DND-41 (cell line): ENCODE results near the gene TCP11L1.

Experiments used
- ATAC-seq: fragments of 200-7000 bp; cut with Tn5 transposase; 3 replicates; pipeline ENCODE4 v1.9.1; 2021; ENCODE audit warnings: low read depth; ENCODE audit not compliant: insufficient read depth
- DNase-seq: peaks from one replicate; pipeline ENCODE4 v3.0.0-alpha.2; 2020
- H2AFZ ChIP-seq: 2 replicates; pipeline ENCODE4 v1.6.0; 2012; ENCODE audit warnings: low read depth, low read length
- H3K27ac ChIP-seq: 2 replicates; pipeline ENCODE4 v1.5.1; 2012; ENCODE audit warnings: low read length, inconsistent platforms
- H3K27me3 ChIP-seq: fragments of 200-600 bp; sonication (generic); 2 replicates; pipeline ENCODE4 v1.6.0; 2012; ENCODE audit warnings: low read length, mild to moderate bottlenecking, inconsistent platforms; ENCODE audit not compliant: insufficient read depth, poor library complexity
- H3K36me3 ChIP-seq: 2 replicates; pipeline ENCODE4 v1.5.1; 2012; ENCODE audit warnings: low read length, inconsistent platforms; ENCODE audit not compliant: insufficient read depth
- H3K4me1 ChIP-seq: 2 replicates; pipeline ENCODE4 v1.5.1; 2012; ENCODE audit warnings: mild to moderate bottlenecking, low read length; ENCODE audit not compliant: insufficient read depth
- H3K4me2 ChIP-seq: 2 replicates; pipeline ENCODE4 v1.6.0; 2012; ENCODE audit warnings: mild to moderate bottlenecking, moderate library complexity, low read length, inconsistent platforms; ENCODE audit not compliant: insufficient read depth
- H3K4me3 ChIP-seq, 2 experiments: fragments of 200-600 bp in 1 of 2; shearing (Covaris generic) in 1 of 2; 2 replicates each; pipeline ENCODE4 v1.5.1; 2012 to 2016; ENCODE audit warnings: inconsistent platforms in 2 of 2, low read length in 2 of 2, mild to moderate bottlenecking in 2 of 2, low read depth in 1 of 2, moderate library complexity in 1 of 2
- H3K79me2 ChIP-seq: 2 replicates; pipeline ENCODE4 v1.6.0; 2012; ENCODE audit warnings: low read length, inconsistent platforms; ENCODE audit not compliant: insufficient read depth
- H3K9ac ChIP-seq: 2 replicates; pipeline ENCODE4 v1.6.0; 2012; ENCODE audit warnings: low read depth, mild to moderate bottlenecking, inconsistent platforms, low read length, moderate library complexity
- H3K9me3 ChIP-seq: 2 replicates; pipeline ENCODE4 v1.5.1; 2012; ENCODE audit warnings: low read length, moderate library complexity, mild to moderate bottlenecking, inconsistent platforms; ENCODE audit not compliant: insufficient read depth, severe bottlenecking
- H4K20me1 ChIP-seq: 2 replicates; pipeline ENCODE4 v1.6.0; 2012; ENCODE audit warnings: low read length; ENCODE audit not compliant: insufficient read depth
- CTCF ChIP-seq: IDR thresholded peaks from 2 replicates; pipeline ENCODE4 v1.5.1; 2012; ENCODE audit warnings: borderline replicate concordance, low read length, moderate library complexity, mild to moderate bottlenecking; ENCODE audit not compliant: poor library complexity, severe bottlenecking; ENCODE audit errors: extremely low read depth
- EZH2 ChIP-seq: IDR thresholded peaks from 3 replicates; pipeline ENCODE4 v1.6.1; 2012; ENCODE audit warnings: borderline replicate concordance, low read depth, mild to moderate bottlenecking, moderate library complexity, low read length, inconsistent platforms; ENCODE audit not compliant: severe bottlenecking

The TCP11L1 gene

GRCh38 chr11:33067294-33067693 is 27.9 kb downstream of the TCP11L1 start:
- Histone ChIP-seq H3K27me3 (no peaks in the 10 kb centered on the region), H3K27ac (no peak overlapping the region), H3K36me3 (peaks cover 78% of the 10 kb centered on the region), H3K4me1 (no peaks in the 10 kb centered on the region), H3K9ac (no peak overlapping the region), H3K79me2 (no peaks in the 10 kb centered on the region), H2AFZ (no peak overlapping the region), H3K4me3 (no peak overlapping the region), H3K9me3 (no peaks in the 10 kb centered on the region), H4K20me1 (no peaks in the 10 kb centered on the region), H3K4me2 (no peak overlapping the region)
- DNase-seq (no peak), ATAC-seq (no peak)
- no peak for TF ChIP-seq EZH2
- TF ChIP-seq CTCF = no peak

GRCh38 chr11:33068611-33069340 is 29.4 kb downstream of the TCP11L1 start:
- H3K4me1 ChIP-seq = no peaks in the 10 kb centered on the region
- H3K9ac ChIP-seq = no peak overlapping the region
- H3K27me3 ChIP-seq = no peaks in the 10 kb centered on the region
- no peak overlapping the region for H3K4me3 ChIP-seq
- H3K36me3 ChIP-seq = peaks cover 84% of the 10 kb centered on the region
- no peaks in the 10 kb centered on the region for H3K9me3 ChIP-seq
- no peak overlapping the region for H2AFZ ChIP-seq
- DNase-seq = no peak
- no peak overlapping the region for H3K4me2 ChIP-seq
- TF ChIP-seq CTCF (no peak), EZH2 (no peak)
- ATAC-seq = no peak
- H3K27ac ChIP-seq = no peak overlapping the region
- H4K20me1 ChIP-seq = no peaks in the 10 kb centered on the region
- H3K79me2 ChIP-seq = no peaks in the 10 kb centered on the region

GRCh38 chr11:33072465-33072864 is 33.1 kb downstream of the TCP11L1 start:
- Histone ChIP-seq H3K27ac (no peak overlapping the region), H2AFZ (no peak overlapping the region), H3K36me3 (peaks cover 79% of the 10 kb centered on the region), H3K9me3 (no peaks in the 10 kb centered on the region), H3K4me1 (no peaks in the 10 kb centered on the region), H3K9ac (no peak overlapping the region), H3K27me3 (no peaks in the 10 kb centered on the region), H3K79me2 (no peaks in the 10 kb centered on the region), H4K20me1 (no peaks in the 10 kb centered on the region), H3K4me2 (no peak overlapping the region), H3K4me3 (no peak overlapping the region)
- TF ChIP-seq EZH2 (no peak), CTCF (no peak)
- DNase-seq (no peak), ATAC-seq (no peak)

GRCh38 chr11:33083918-33084317 is 44.5 kb downstream of the TCP11L1 start:
- Histone ChIP-seq H3K36me3 (peaks cover 63% of the 10 kb centered on the region), H2AFZ (no peak overlapping the region)

More at GRCh38 chr11:33083918-33084317, 44.5 kb downstream of the TCP11L1 start:
- Histone ChIP-seq H3K9me3 (no peaks in the 10 kb centered on the region), H3K9ac (no peak overlapping the region), H3K4me2 (no peak overlapping the region), H3K27me3 (no peaks in the 10 kb centered on the region), H3K79me2 (no peaks in the 10 kb centered on the region), H3K4me3 (no peak overlapping the region), H3K27ac (no peak overlapping the region), H4K20me1 (no peaks in the 10 kb centered on the region), H3K4me1 (no peaks in the 10 kb centered on the region)
- ATAC-seq = no peak
- no peak for DNase-seq
- no peak for TF ChIP-seq CTCF
- TF ChIP-seq EZH2 = no peak
